Hepatocyte (in vitro differentiated cells): ENCODE measurements around the gene PRKCA. TPM values are rescaled to one million over a fixed set of nuclear protein-coding genes. Genes with fewer than 3 reads are reported as not detected.
"Not testable (repeated sequence)": the region's sequence is repeated elsewhere in the genome, so short reads cannot be mapped to it uniquely, and the experiment has no call there.

ENCODE experiments used
- DNase-seq: peaks from one replicate; pipeline ENCODE4 v3.0.0-alpha.2; 2016; ENCODE audit warnings: low spot score
- H2AFZ ChIP-seq: fragments of 200-600 bp; sonication (generic); 2 replicates; pipeline ENCODE4 v1.6.0; 2016; ENCODE audit warnings: antibody characterized with exemption, mild to moderate bottlenecking
- H3K27ac ChIP-seq: fragments of 200-600 bp; sonication (generic); 2 replicates; pipeline ENCODE4 v1.5.1; 2016; ENCODE audit warnings: mild to moderate bottlenecking
- H3K27me3 ChIP-seq: fragments of 200-600 bp; sonication (generic); 2 replicates; pipeline ENCODE4 v1.6.1; 2016
- H3K36me3 ChIP-seq: fragments of 200-600 bp; sonication (generic); replicated peaks from 2 replicates; pipeline ENCODE4 v1.5.1; 2016; ENCODE audit warnings: low read depth; ENCODE audit not compliant: insufficient read depth
- H3K4me1 ChIP-seq: fragments of 200-600 bp; sonication (generic); 2 replicates; pipeline ENCODE4 v1.5.1; 2016; ENCODE audit warnings: mild to moderate bottlenecking, moderate library complexity; ENCODE audit not compliant: insufficient read depth
- H3K4me2 ChIP-seq: fragments of 200-600 bp; sonication (generic); 2 replicates; pipeline ENCODE4 v1.6.0; 2016
- H3K4me3 ChIP-seq: fragments of 200-600 bp; sonication (generic); 2 replicates; pipeline ENCODE4 v1.5.1; 2016; ENCODE audit warnings: mild to moderate bottlenecking
- H3K79me2 ChIP-seq: fragments of 200-600 bp; sonication (generic); 2 replicates; pipeline ENCODE4 v1.6.0; 2017; ENCODE audit warnings: mild to moderate bottlenecking
- H3K9me2 ChIP-seq: fragments of 200-600 bp; sonication (generic); replicated peaks from 2 replicates; pipeline ENCODE4 v1.6.0; 2017; ENCODE audit warnings: mild to moderate bottlenecking; ENCODE audit not compliant: insufficient read depth
- H3K9me3 ChIP-seq: fragments of 200-600 bp; sonication (generic); 2 replicates; pipeline ENCODE4 v1.5.1; 2016; ENCODE audit warnings: low read depth, mild to moderate bottlenecking
- H4K20me1 ChIP-seq: fragments of 200-600 bp; sonication (generic); 2 replicates; pipeline ENCODE4 v1.6.0; 2016; ENCODE audit warnings: mild to moderate bottlenecking; ENCODE audit not compliant: insufficient read depth, poor library complexity, severe bottlenecking
- CTCF ChIP-seq: fragments of 200-600 bp; sonication (generic); IDR thresholded peaks from 2 replicates; pipeline ENCODE4 v1.5.1; 2016; ENCODE audit warnings: antibody characterized with exemption, mild to moderate bottlenecking; ENCODE audit not compliant: poor library complexity
- EZH2 ChIP-seq: fragments of 200-600 bp; sonication (generic); IDR thresholded peaks from 2 replicates; pipeline ENCODE4 v1.6.1; 2016; ENCODE audit warnings: antibody characterized with exemption, mild to moderate bottlenecking, borderline replicate concordance
- EZH2phosphoT487 ChIP-seq: fragments of 200-600 bp; sonication (generic); IDR thresholded peaks from one replicate; pipeline ENCODE4 v1.6.1; 2018; ENCODE audit warnings: antibody characterized with exemption, mild to moderate bottlenecking, low read depth, moderate library complexity; ENCODE audit not compliant: unreplicated experiment, severe bottlenecking
- WGBS: methylation state at CpG from one replicate; pipeline ENCODE4 v1.1.6; 2016; ENCODE audit warnings: low lambda C conversion rate; ENCODE audit errors: missing lambda C conversion rate; 5-methylcytosine and 5-hydroxymethylcytosine counted together
- polyA plus RNA-seq: library from polyadenylated mRNA; unstranded; fragments of >200 nt; fragmentation: Nextera tagmentation; extraction: Ambion mirVana; gene quantifications from 2 replicates; pipeline ENCODE4 v1.2.1, GENCODE V29; 2016
- total RNA-seq: library from RNA; depleted of rRNA; stranded (reverse); fragments of >200 nt; gene quantifications from 2 replicates; pipeline ENCODE4 v1.2.3, GENCODE V29; 2014

The PRKCA gene
- total and polyA plus RNA-seq, 2 experiments from 2014 or later: 5.9 to 18.5 TPM

DNA sequence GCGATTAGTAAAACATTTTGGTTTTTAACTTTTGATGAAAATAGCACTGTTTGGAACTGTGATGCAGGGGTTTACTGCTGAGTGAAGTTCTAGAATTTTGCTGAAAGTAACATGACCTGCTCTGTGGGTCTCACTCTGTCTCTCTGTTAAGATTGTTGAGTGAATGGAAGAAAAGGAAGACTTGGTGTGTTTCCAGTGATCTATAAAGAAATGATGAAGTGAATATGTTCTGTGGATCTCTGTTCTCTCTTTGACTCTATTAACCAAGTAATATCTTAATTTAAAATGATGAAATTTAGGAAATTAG, 148.4 kb downstream of the PRKCA start:
- Histone ChIP-seq H3K27me3 (no peaks in the 10 kb centered on the region), H3K36me3 (no peaks in the 10 kb centered on the region), H3K27ac (no peak overlapping the region), H3K9me3 (no peaks in the 10 kb centered on the region), H3K9me2 (no peaks in the 10 kb centered on the region), H3K4me1 (peaks cover 15% of the 10 kb centered on the region), H3K4me3 (no peak overlapping the region), H2AFZ (no peak overlapping the region), H4K20me1 (no peaks in the 10 kb centered on the region), H3K4me2 (no peak overlapping the region), H3K79me2 (peaks cover 18% of the 10 kb centered on the region)
- no peak for TF ChIP-seq CTCF
- no peak for TF ChIP-seq EZH2phosphoT487
- no peak for TF ChIP-seq EZH2
- no peak for DNase-seq
- WGBS: 93% methylated on average over 1 of the region's 1 CpG

- H3K4me3 ChIP-seq: no peak overlapping the region
- H3K27ac ChIP-seq: no peak overlapping the region
- peaks cover 18% of the 10 kb centered on the region for H3K79me2 ChIP-seq
- peak; percentile 55 for DNase-seq
- no peaks in the 10 kb centered on the region for H3K27me3 ChIP-seq
- WGBS: 54% methylated on average over 15 of the region's 15 CpGs
- peak; percentile 26 for TF ChIP-seq CTCF
- TF ChIP-seq EZH2phosphoT487: no peak
- no peaks in the 10 kb centered on the region for H3K9me2 ChIP-seq
- H3K36me3 ChIP-seq: no peaks in the 10 kb centered on the region
- no peaks in the 10 kb centered on the region for H3K9me3 ChIP-seq
- H3K4me2 ChIP-seq: no peak overlapping the region
- no peak overlapping the region for H2AFZ ChIP-seq
- H4K20me1 ChIP-seq: no peaks in the 10 kb centered on the region
- H3K4me1 ChIP-seq: peaks cover 15% of the 10 kb centered on the region
Measured at GRCh38 chr17:66451188-66452149, 149.1 kb downstream of the PRKCA start.

- no peak for TF ChIP-seq EZH2
- TF ChIP-seq EZH2phosphoT487: no peak
- no peak for TF ChIP-seq CTCF
- no peaks in the 10 kb centered on the region for H3K9me3 ChIP-seq
- no peak overlapping the region for H3K4me2 ChIP-seq
- no peaks in the 10 kb centered on the region for H3K36me3 ChIP-seq
- H3K27me3 ChIP-seq: no peaks in the 10 kb centered on the region
- 90% methylated on average over 10 of the region's 10 CpGs for WGBS
- H3K4me3 ChIP-seq: no peak overlapping the region
- no peaks in the 10 kb centered on the region for H4K20me1 ChIP-seq
- no peak overlapping the region for H2AFZ ChIP-seq
- peaks cover 7% of the 10 kb centered on the region for H3K79me2 ChIP-seq
- H3K9me2 ChIP-seq: no peaks in the 10 kb centered on the region
- H3K4me1 ChIP-seq: peaks cover 10% of the 10 kb centered on the region
- H3K27ac ChIP-seq: no peak overlapping the region
- DNase-seq: no peak
Measured at GRCh38 chr17:66455060-66455459, 152.6 kb downstream of the PRKCA start.

DNA sequence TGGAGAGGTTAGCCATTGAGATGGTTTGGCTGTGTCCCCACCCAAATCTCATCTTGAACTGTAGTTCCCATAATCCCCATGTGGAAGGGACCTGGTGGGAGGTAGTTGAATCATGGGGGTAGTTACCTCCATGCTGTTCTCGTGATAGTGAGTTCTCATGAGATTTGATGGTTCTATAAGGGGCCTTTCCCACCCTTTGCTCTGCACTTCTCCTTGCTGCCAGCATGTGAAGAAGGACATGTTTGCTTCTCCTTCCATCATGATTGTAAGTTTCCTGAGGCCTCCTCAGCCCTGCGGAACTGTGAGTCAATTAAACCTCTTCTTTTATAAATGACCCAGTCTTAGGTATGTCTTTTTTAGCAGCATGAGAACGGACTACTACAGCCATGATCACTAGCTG, 155.1 kb downstream of the PRKCA start:
- H3K9me2 ChIP-seq, H3K27me3 ChIP-seq, H3K79me2 ChIP-seq, DNase-seq, H2AFZ ChIP-seq, H3K9me3 ChIP-seq, H3K36me3 ChIP-seq, H3K27ac ChIP-seq, H3K4me3 ChIP-seq, H4K20me1 ChIP-seq, H3K4me2 ChIP-seq, H3K4me1 ChIP-seq: not testable (repeated sequence)
- WGBS: 95% methylated on average over 3 of the region's 3 CpGs
